HepG2 (cell line): ENCODE measurements around the gene CA9. TPM values are rescaled to one million over a fixed set of nuclear protein-coding genes. Genes with fewer than 3 reads are reported as not detected.

ENCODE experiments used
- ARID3A ChIP-seq: IDR thresholded peaks from 2 replicates; pipeline ENCODE4 v1.6.1; 2012; ENCODE audit warnings: low read depth, low read length, improper control_type of control experiment
- HOXA9 ChIP-seq: sonication (generic); formaldehyde crosslinking; IDR thresholded peaks from 2 replicates; pipeline ENCODE4 v1.8.1; 2022; ENCODE audit warnings: missing genetic modification reagents, mild to moderate bottlenecking, moderate library complexity, borderline replicate concordance
- HOXD1 ChIP-seq: sonication (generic); formaldehyde crosslinking; IDR thresholded peaks from 2 replicates; pipeline ENCODE4 v1.5.0; 2020; ENCODE audit warnings: missing genetic modification reagents
- NFRKB ChIP-seq: fragments of 450-650 bp; IDR thresholded peaks from 2 replicates; pipeline ENCODE4 v1.6.1; 2017
- RXRB ChIP-seq: IDR thresholded peaks from 2 replicates; pipeline ENCODE4 v1.6.1; 2016; ENCODE audit warnings: borderline replicate concordance, missing genetic modification reagents, missing compliant biosample characterization
- UBTF ChIP-seq: sonication (generic); formaldehyde crosslinking; IDR thresholded peaks from 2 replicates; pipeline ENCODE4 v1.4.0; 2020; ENCODE audit warnings: mild to moderate bottlenecking, missing genetic modification reagents
- ZBTB40 ChIP-seq, 2 experiments: fragments of 450-650 bp in 1 of 2; sonication (generic) in 1 of 2; formaldehyde crosslinking in 1 of 2; IDR thresholded peaks; 2 replicates each; pipeline versions ENCODE4 v1.6.1 to v1.8.0; 2016 to 2022; ENCODE audit warnings: antibody characterized with exemption in 1 of 2, mild to moderate bottlenecking in 1 of 2, missing genetic modification reagents in 1 of 2
- polyA plus RNA-seq, 8 experiments: library from polyadenylated mRNA; depleted of rRNA in 3 of 8; stranded (reverse) in 7 of 8; unstranded in 1 of 8; fragments of >200 nt; fragmentation: Illumina TruSeq in 4 of 8; extraction: Trizol in 4 of 8; gene quantifications; 2 replicates each; pipeline versions ENCODE4 v1.2.1 to v1.2.3, GENCODE V29; 2011 to 2016; ENCODE audit warnings: low read depth in 4 of 8, missing spikeins in 1 of 8, mixed read lengths in 1 of 8; ENCODE audit not compliant: insufficient read depth in 1 of 8
- total RNA-seq, 5 experiments: library from RNA; depleted of rRNA; stranded (reverse); fragments of >200 nt; fragmentation: Illumina TruSeq; extraction: Trizol; gene quantifications; 2 replicates each; pipeline ENCODE4 v1.2.3, GENCODE V29; 2016; ENCODE audit warnings: low read depth in 1 of 5
- TF ChIP-seq, protein P1 (sequence below): sonication (generic); formaldehyde crosslinking; IDR thresholded peaks from 2 replicates; pipeline ENCODE4 v1.5.1; 2020; ENCODE audit warnings: mild to moderate bottlenecking, missing genetic modification reagents, moderate library complexity

Gene CA9
- total and polyA plus RNA-seq, 2 of the 13 experiments (the other 11 are each of a cell fraction or from before 2014, with no cell fraction given), result 0.13 to 152 TPM

GRCh38 chr9:35649431-35650340 lies 24.0 kb upstream of the CA9 start (continued):
- TF ChIP-seq UBTF (CRISPR knock-in tag), result 0 out of 2 replicates have a peak, but pooled peaks have one; percentile 29
- TF ChIP-seq NFRKB, result no peak
- no peak for TF ChIP-seq RXRB (CRISPR knock-in tag)
- TF ChIP-seq, protein P1, sequence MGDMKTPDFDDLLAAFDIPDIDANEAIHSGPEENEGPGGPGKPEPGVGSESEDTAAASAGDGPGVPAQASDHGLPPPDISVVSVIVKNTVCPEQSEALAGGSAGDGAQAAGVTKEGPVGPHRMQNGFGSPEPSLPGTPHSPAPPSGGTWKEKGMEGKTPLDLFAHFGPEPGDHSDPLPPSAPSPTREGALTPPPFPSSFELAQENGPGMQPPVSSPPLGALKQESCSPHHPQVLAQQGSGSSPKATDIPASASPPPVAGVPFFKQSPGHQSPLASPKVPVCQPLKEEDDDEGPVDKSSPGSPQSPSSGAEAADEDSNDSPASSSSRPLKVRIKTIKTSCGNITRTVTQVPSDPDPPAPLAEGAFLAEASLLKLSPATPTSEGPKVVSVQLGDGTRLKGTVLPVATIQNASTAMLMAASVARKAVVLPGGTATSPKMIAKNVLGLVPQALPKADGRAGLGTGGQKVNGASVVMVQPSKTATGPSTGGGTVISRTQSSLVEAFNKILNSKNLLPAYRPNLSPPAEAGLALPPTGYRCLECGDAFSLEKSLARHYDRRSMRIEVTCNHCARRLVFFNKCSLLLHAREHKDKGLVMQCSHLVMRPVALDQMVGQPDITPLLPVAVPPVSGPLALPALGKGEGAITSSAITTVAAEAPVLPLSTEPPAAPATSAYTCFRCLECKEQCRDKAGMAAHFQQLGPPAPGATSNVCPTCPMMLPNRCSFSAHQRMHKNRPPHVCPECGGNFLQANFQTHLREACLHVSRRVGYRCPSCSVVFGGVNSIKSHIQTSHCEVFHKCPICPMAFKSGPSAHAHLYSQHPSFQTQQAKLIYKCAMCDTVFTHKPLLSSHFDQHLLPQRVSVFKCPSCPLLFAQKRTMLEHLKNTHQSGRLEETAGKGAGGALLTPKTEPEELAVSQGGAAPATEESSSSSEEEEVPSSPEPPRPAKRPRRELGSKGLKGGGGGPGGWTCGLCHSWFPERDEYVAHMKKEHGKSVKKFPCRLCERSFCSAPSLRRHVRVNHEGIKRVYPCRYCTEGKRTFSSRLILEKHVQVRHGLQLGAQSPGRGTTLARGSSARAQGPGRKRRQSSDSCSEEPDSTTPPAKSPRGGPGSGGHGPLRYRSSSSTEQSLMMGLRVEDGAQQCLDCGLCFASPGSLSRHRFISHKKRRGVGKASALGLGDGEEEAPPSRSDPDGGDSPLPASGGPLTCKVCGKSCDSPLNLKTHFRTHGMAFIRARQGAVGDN (CRISPR knock-in tag), result peak; percentile 30
- no peak for TF ChIP-seq HOXD1 (CRISPR knock-in tag)
- TF ChIP-seq ARID3A, result no peak
- TF ChIP-seq HOXA9 (CRISPR knock-in tag), result no peak
- TF ChIP-seq ZBTB40 (IDR thresholded peaks at IDR 0.05), result no peak
- TF ChIP-seq ZBTB40 (CRISPR knock-in tag; IDR thresholded peaks at IDR 0.05), result 0 out of 2 replicates have a peak, but pooled peaks have one; percentile 11
